CD14-positive monocyte (primary cell): ENCODE results near the gene UTP18. TPM values are rescaled to one million over a fixed set of nuclear protein-coding genes. Genes with fewer than 3 reads are reported as not detected.
"Not testable (repeated sequence)": the region's sequence is repeated elsewhere in the genome, so short reads cannot be mapped to it uniquely, and the experiment has no call there.

Source experiments
- DNase-seq, 3 donors: peaks; one replicate each; pipeline ENCODE4 v3.0.0-alpha.2; 2011 to 2022
- H2AFZ ChIP-seq: 2 replicates; pipeline ENCODE4 v1.6.0; 2012; ENCODE audit warnings: mild to moderate bottlenecking, low read depth, low read length, inconsistent platforms; ENCODE audit not compliant: insufficient read depth, poor library complexity, severe bottlenecking
- H3K27ac ChIP-seq, 2 donors: 1 replicate in 1 of 2; 2 replicates in 1 of 2; pipeline ENCODE4 v1.5.1; 2012 to 2013; ENCODE audit warnings: low read length in 2 of 2, control low read depth in 1 of 2, inconsistent platforms in 1 of 2, low read depth in 1 of 2, mild to moderate bottlenecking in 1 of 2
- H3K27me3 ChIP-seq, 2 donors: one replicate each; pipeline versions ENCODE4 v1.6.0 to v1.6.1; 2011 to 2013; ENCODE audit warnings: low read length in 2 of 2; ENCODE audit not compliant: control insufficient read depth in 2 of 2, insufficient read depth in 2 of 2
- H3K36me3 ChIP-seq, 2 donors: replicated peaks in 1 of 2; 1 replicate in 1 of 2; 2 replicates in 1 of 2; pipeline versions ENCODE4 v1.5.1 to v1.6.1; 2012 to 2013; ENCODE audit warnings: low read length in 2 of 2, control low read depth in 1 of 2, inconsistent platforms in 1 of 2, mild to moderate bottlenecking in 1 of 2; ENCODE audit not compliant: insufficient read depth in 2 of 2, control insufficient read depth in 1 of 2
- H3K4me1 ChIP-seq, 2 donors: 1 replicate in 1 of 2; 2 replicates in 1 of 2; pipeline versions ENCODE4 v1.5.1 to v1.6.1; 2012 to 2013; ENCODE audit warnings: low read length in 2 of 2, control low read depth in 1 of 2, inconsistent platforms in 1 of 2, mild to moderate bottlenecking in 1 of 2, moderate library complexity in 1 of 2; ENCODE audit not compliant: insufficient read depth in 2 of 2, control insufficient read depth in 1 of 2
- H3K4me2 ChIP-seq: replicated peaks from 2 replicates; pipeline ENCODE3; 2012; ENCODE audit warnings: low read length, moderate library complexity, mild to moderate bottlenecking; ENCODE audit not compliant: poor library complexity, severe bottlenecking; ENCODE audit errors: extremely low read depth
- H3K4me3 ChIP-seq, 3 experiments: fragments of 200-600 bp in 1 of 3; sonication (generic) in 1 of 3; replicated peaks in 1 of 3; 1 replicate in 2 of 3; 2 replicates in 1 of 3; pipeline ENCODE4 v1.5.1; 2011 to 2013; ENCODE audit warnings: low read length in 3 of 3, mild to moderate bottlenecking in 3 of 3, control low read depth in 2 of 3, low read depth in 2 of 3, inconsistent platforms in 1 of 3, moderate library complexity in 1 of 3
- H3K79me2 ChIP-seq: 2 replicates; pipeline ENCODE4 v1.6.0; 2012; ENCODE audit warnings: mild to moderate bottlenecking, control low read depth, inconsistent platforms, low read length, moderate library complexity; ENCODE audit not compliant: insufficient read depth
- H3K9ac ChIP-seq: 2 replicates; pipeline ENCODE4 v1.6.0; 2017; ENCODE audit warnings: low read length, mild to moderate bottlenecking; ENCODE audit not compliant: insufficient read depth, poor library complexity, severe bottlenecking
- H3K9me3 ChIP-seq, 2 donors: replicated peaks in 1 of 2; 1 replicate in 1 of 2; 2 replicates in 1 of 2; pipeline versions ENCODE4 v1.5.1 to v1.6.1; 2012 to 2013; ENCODE audit warnings: low read length in 2 of 2, control low read depth in 1 of 2; ENCODE audit not compliant: control insufficient read depth in 1 of 2, insufficient read depth in 1 of 2
- H4K20me1 ChIP-seq: 2 replicates; pipeline ENCODE4 v1.6.0; 2012; ENCODE audit warnings: mild to moderate bottlenecking, low read length, control low read depth, moderate library complexity; ENCODE audit not compliant: insufficient read depth
- H3K27ac Mint-ChIP-seq, 7 donors: one replicate each; pipeline ENCODE4 v1.8.0; 2020; ENCODE audit warnings: mild to moderate bottlenecking in 7 of 7, mixed read lengths in 7 of 7, moderate library complexity in 6 of 7, inconsistent platforms in 2 of 7
- H3K27me3 Mint-ChIP-seq, 3 donors: one replicate each; pipeline ENCODE4 v1.8.0; 2021 to 2022; ENCODE audit warnings: low read depth in 3 of 3, mild to moderate bottlenecking in 3 of 3, mixed read lengths in 3 of 3, moderate library complexity in 3 of 3, inconsistent platforms in 1 of 3
- H3K36me3 Mint-ChIP-seq, 2 donors: one replicate each; pipeline ENCODE4 v1.8.0; 2020; ENCODE audit warnings: mixed read lengths in 2 of 2, inconsistent platforms in 1 of 2, mild to moderate bottlenecking in 1 of 2
- H3K4me1 Mint-ChIP-seq: one replicate; pipeline ENCODE4 v1.8.0; 2020; ENCODE audit warnings: mild to moderate bottlenecking, mixed read lengths
- H3K4me3 Mint-ChIP-seq, 2 donors: one replicate each; pipeline ENCODE4 v1.8.0; 2020; ENCODE audit warnings: mild to moderate bottlenecking in 2 of 2, mixed read lengths in 2 of 2, moderate library complexity in 1 of 2
- H3K9me3 Mint-ChIP-seq, 7 donors: one replicate each; pipeline ENCODE4 v1.8.0; 2020 to 2022; ENCODE audit warnings: mixed read lengths in 7 of 7, mild to moderate bottlenecking in 6 of 7, moderate library complexity in 6 of 7, inconsistent platforms in 2 of 7
- WGBS: methylation state at CpG from one replicate; pipeline ENCODE4 v1.1.5; 2013; ENCODE audit warnings: missing lambda C conversion rate; ENCODE audit not compliant: insufficient coverage; 5-methylcytosine and 5-hydroxymethylcytosine counted together
- intact Hi-C, 2 donors: fragments of 100-400 bp; cut with micrococcal nuclease; formaldehyde crosslinking; loops; one replicate each; pipeline versions ENCODE4 v1.15.0 to v1.15.1; 2023
- polyA plus RNA-seq, 3 donors: library from polyadenylated mRNA; depleted of rRNA in 1 of 3; unstranded in 2 of 3; stranded (reverse) in 1 of 3; fragments of 300-500 nt in 2 of 3; fragments of >200 nt in 1 of 3; fragmentation: Illumina TruSeq in 2 of 3; gene quantifications; 1 replicate in 2 of 3; 2 replicates in 1 of 3; pipeline ENCODE4 v1.2.3, GENCODE V29; 2012 to 2021
- TF ChIP-seq, protein P1 (sequence below): fragments of 200-600 bp; IDR thresholded peaks from one replicate; pipeline ENCODE4 v1.8.0; 2022; ENCODE audit warnings: antibody characterized with exemption, mild to moderate bottlenecking

Gene UTP18
- polyA plus RNA-seq, 3 donors = 13.0 to 31.9 (median 31.6) TPM

DNA sequence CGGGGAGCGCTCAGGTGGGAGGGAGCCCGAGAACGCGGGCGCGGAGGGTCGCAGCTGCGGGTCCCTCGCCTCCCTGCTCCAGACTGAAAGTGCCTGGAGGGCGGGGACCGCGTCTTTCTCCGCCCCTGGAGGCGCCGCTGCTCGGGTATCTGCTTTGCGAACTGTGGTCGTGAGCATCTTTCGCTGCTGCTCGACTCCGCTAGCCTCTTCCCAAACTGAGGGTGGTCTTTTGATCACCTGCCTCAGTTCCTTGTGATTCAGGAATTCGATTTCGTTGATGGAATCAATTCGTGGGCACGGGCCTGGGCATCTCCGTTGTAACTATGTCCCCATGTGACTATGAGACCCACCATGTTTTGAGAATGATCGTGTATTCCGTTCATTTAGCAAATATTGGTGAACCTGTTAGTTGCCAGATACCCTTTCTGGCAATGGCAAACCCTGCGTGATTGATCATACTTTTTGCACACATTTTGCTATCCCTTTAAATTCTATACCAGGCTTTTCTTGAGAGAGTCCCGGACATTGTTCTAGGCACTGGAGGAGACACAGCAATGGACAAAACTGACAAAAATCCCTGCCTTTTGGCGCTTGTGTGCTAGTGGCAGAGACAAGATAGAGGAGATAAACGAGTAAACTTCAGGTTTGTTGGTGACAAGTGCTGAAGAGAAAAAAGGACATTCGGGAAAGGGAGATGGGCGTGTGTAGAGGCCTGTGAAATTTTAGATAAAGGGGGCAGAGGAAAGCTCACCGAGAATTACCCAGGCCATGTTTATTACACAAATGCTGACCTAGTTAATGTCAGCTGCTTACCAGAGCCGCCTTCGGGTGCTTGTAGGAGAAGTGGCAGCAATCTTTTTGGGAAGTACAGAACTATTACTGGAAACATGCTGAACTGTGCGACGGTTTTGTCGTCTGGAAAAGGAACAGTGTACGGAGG lies 948 bp downstream of the UTP18 start:
- H3K4me3 Mint-ChIP-seq = peak overlapping the region; percentile 87 to 93
- peak; percentile 15 to 57 (median 52) for DNase-seq
- Histone ChIP-seq H3K4me2 (peak overlapping the region; percentile 96), H2AFZ (peak overlapping the region; percentile 86), H3K27me3 (no peaks in the 10 kb centered on the region), H3K36me3 (peaks cover 18 to 29% of the 10 kb centered on the region in 2 donors), H4K20me1 (peaks cover 55% of the 10 kb centered on the region), H3K79me2 (peaks cover 86% of the 10 kb centered on the region), H3K9ac (peak overlapping the region; percentile 84), H3K4me1 (peaks cover 36 to 57% of the 10 kb centered on the region in 2 donors), H3K27ac (peak overlapping the region; percentile 97 to 99), H3K9me3 (no peaks in the 10 kb centered on the region), H3K4me3 (peak overlapping the region; percentile 84 to 93 (median 93))
- H3K27me3 Mint-ChIP-seq = peaks cover 0 to 2% (median 1%) of the 10 kb centered on the region in 3 donors
- peaks cover 0 to 2% (median 0%) of the 10 kb centered on the region in 7 donors for H3K9me3 Mint-ChIP-seq
- intact Hi-C loops = loop anchor here in 1 of 2 donors (5.0 kb wide), 2 partner anchors 139 to 544 kb away; partner anchors contain the start of genes LUC7L3 and SPAG9
- H3K4me1 Mint-ChIP-seq = peaks cover 44% of the 10 kb centered on the region
- H3K27ac Mint-ChIP-seq = peak overlapping the region; percentile 91 to 99 (median 93)
- TF ChIP-seq, protein P1, sequence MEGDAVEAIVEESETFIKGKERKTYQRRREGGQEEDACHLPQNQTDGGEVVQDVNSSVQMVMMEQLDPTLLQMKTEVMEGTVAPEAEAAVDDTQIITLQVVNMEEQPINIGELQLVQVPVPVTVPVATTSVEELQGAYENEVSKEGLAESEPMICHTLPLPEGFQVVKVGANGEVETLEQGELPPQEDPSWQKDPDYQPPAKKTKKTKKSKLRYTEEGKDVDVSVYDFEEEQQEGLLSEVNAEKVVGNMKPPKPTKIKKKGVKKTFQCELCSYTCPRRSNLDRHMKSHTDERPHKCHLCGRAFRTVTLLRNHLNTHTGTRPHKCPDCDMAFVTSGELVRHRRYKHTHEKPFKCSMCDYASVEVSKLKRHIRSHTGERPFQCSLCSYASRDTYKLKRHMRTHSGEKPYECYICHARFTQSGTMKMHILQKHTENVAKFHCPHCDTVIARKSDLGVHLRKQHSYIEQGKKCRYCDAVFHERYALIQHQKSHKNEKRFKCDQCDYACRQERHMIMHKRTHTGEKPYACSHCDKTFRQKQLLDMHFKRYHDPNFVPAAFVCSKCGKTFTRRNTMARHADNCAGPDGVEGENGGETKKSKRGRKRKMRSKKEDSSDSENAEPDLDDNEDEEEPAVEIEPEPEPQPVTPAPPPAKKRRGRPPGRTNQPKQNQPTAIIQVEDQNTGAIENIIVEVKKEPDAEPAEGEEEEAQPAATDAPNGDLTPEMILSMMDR = no peak
- under 1% methylated on average over 37 of the region's 42 CpGs for WGBS
- peaks cover 19 to 30% of the 10 kb centered on the region in 2 donors for H3K36me3 Mint-ChIP-seq

DNA sequence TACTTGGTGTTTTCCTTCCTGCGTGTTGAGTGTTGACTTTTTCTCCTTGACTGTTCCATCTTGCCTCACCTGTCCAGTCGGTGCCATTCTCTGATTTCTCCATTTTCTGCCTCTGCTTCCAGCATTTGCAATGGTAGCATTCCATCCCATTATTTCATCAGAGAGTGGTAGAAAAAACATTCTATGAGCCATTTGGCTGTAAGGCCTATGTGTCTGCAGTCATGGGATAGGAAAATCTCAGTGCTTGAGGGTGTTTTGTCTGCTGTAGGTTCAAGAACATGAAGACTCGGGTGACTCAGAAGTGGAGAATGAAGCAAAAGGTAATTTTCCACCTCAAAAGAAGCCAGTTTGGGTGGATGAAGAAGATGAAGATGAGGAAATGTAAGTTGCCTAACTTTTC lies 2.7 kb downstream of the UTP18 start:
- Mint-ChIP-seq H3K4me3 (peak overlapping the region in 1 of 2 donors; percentile 28), H3K27me3 (peaks cover 0 to 2% (median 1%) of the 10 kb centered on the region in 3 donors), H3K9me3 (peaks cover 0 to 2% (median 0%) of the 10 kb centered on the region in 7 donors), H3K36me3 (peaks cover 33 to 44% of the 10 kb centered on the region in 2 donors), H3K27ac (peak overlapping the region in 1 of 7 donors; percentile 35), H3K4me1 (peaks cover 40% of the 10 kb centered on the region)
- Histone ChIP-seq H3K36me3 (peaks cover 28 to 35% of the 10 kb centered on the region in 2 donors), H3K4me3 (no peak overlapping the region), H3K9me3 (no peaks in the 10 kb centered on the region), H3K4me1 (peaks cover 36 to 48% of the 10 kb centered on the region in 2 donors), H4K20me1 (peaks cover 39% of the 10 kb centered on the region), H3K27me3 (no peaks in the 10 kb centered on the region), H3K9ac (no peak overlapping the region), H3K27ac (no peak overlapping the region), H3K79me2 (peaks cover 79% of the 10 kb centered on the region), H2AFZ (no peak overlapping the region), H3K4me2 (no peak overlapping the region)
- TF ChIP-seq, protein P1 = no peak
- peak in 1 of 3 donors; percentile 8 for DNase-seq
- WGBS = no CpG with 5 or more reads among the region's 3 CpGs
- intact Hi-C loops = loop anchor here in 1 of 2 donors (5.0 kb wide), 2 partner anchors 141 to 546 kb away; partner anchors contain the start of genes LUC7L3 and SPAG9

DNA sequence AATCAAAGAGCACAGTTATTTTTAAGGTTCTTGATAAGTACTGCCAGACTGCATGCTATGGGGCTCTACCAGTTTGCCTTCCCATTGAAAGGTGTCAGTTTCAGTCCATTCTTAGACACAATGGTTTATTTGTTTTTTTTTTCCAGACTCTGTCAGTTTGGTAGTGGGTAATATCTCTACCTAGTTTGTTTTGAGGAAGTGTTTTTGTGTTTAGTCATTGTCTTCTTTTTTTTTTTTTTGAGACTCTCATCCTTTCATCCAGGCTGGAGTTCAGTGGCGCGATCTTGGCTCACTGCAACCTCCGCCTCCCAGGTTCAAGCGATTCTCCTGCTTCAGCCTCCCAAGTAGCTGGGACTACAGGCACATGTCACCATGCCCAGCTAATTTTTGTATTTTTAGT lies 4.1 kb downstream of the UTP18 start:
- H3K79me2 ChIP-seq = peaks cover 68% of the 10 kb centered on the region
- H3K9me3 Mint-ChIP-seq, H3K4me2 ChIP-seq, DNase-seq, H3K4me3 ChIP-seq, H3K9ac ChIP-seq, H3K4me3 Mint-ChIP-seq, H3K9me3 ChIP-seq, H2AFZ ChIP-seq, H3K27me3 ChIP-seq, H3K27me3 Mint-ChIP-seq: not testable (repeated sequence)
- peaks cover 45 to 58% of the 10 kb centered on the region in 2 donors for H3K36me3 Mint-ChIP-seq
- H3K4me1 ChIP-seq = peaks cover 22 to 33% of the 10 kb centered on the region in 2 donors
- peak overlapping the region in 1 of 2 donors; percentile 1 for H3K27ac ChIP-seq
- intact Hi-C loops = loop anchor here in 1 of 2 donors (5.0 kb wide), 2 partner anchors 142 to 547 kb away; partner anchors contain the start of genes LUC7L3 and SPAG9
- peak overlapping the region in 5 of 7 donors; percentile 43 to 85 (median 72) for H3K27ac Mint-ChIP-seq
- H3K36me3 ChIP-seq = peaks cover 41 to 50% of the 10 kb centered on the region in 2 donors
- H3K4me1 Mint-ChIP-seq = peaks cover 27% of the 10 kb centered on the region
- no CpG with 5 or more reads among the region's 4 CpGs for WGBS
- H4K20me1 ChIP-seq = peaks cover 29% of the 10 kb centered on the region
